RPMI8226 (cell line): ENCODE results near the gene MT1E.
"Not testable (repeated sequence)": the region's sequence is repeated elsewhere in the genome, so short reads cannot be mapped to it uniquely, and the experiment has no call there.

Source experiments
- DNase-seq: peaks from one replicate; pipeline ENCODE4 v3.0.0-alpha.2; 2015

Gene MT1E

DNA sequence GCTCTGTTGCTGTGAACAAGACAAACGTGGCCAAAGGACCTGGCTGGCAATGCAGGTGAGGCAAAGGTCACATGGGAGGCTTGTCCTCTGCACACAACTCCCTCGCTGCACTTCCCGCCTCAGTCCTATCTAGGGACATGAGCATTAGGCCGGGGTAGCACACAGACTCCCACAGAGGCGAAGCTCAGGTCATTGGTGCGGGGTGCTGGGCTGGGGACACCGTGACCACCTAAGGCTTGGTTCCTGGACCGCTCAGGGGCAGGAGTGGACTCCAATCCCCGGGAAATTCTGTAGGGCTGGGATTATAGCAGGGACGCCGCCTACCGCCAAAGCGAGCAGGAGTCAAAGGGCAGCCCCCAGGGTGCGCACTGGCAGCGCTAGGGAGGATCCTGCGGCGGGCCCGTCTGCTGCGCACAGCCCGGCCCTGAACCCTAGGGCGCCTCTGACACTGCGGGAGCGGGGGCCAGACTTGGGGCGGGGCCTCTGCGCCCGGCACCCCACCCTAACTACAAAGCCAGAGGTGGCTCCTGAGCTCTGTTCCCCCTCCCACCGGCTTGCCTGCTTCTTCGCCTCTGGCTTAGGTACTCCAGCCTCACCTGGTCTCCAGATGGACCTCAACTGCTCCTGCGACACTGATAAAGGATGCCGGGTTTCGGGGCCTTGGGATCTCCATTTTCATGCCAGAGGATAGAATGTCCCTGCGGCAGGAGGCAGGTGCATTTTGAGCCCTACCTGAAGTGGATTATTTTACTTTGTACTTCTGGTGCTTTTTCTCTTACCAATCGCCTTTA lies 22.3 kb downstream of the MT1E start:
- DNase-seq: no peak

GRCh38 chr16:56649271-56649670 lies 23.7 kb downstream of the MT1E start:
- no peak for DNase-seq

DNA sequence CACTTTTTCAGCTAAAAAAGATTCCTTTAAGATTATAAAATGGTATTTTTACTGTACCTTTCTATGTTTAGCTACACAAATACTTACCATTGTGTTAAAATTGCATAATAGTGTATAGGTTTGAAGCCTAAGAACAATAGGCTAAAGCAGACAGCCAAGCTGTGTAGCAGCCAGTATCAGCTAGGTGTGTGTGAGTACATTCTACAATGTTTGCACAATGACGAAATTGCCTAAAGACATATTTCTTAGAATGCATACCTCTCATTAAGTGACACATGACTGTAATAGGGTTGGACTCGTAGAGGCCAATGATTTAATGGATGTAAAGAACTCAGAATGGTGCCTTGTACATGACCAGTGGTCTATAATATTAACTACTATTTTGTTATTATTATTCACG lies 24.2 kb downstream of the MT1E start:
- no peak for DNase-seq

DNA sequence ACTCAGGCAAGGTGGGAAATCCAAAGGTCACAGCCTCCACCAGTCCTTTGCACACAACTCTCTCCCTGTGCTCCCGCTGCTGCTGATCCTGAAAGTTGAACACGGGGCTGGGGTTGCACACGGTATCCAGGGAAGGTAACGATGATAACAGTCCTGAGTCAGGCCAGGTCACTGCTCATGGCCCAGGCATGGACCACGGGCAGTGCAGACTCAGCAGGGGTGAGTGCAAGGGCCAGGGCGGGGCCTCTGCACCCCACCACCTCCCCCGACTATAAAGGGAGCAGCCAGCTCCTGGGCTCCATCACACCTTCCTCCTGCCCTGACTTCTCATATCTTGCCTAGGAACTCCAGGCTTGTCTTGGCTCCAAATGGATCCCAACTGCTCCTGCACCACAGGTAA lies 26.0 kb downstream of the MT1E start, which contains the start of gene MT1B:
Gene MT1B (plus strand): TSS at position 301 of the 400 bp plus-strand sequence. CDS start 68 bp downstream, at position 369.
- DNase-seq: no peak

GRCh38 chr16:56652600-56652999 lies 27.0 kb downstream of the MT1E start:
- DNase-seq: no peak

DNA sequence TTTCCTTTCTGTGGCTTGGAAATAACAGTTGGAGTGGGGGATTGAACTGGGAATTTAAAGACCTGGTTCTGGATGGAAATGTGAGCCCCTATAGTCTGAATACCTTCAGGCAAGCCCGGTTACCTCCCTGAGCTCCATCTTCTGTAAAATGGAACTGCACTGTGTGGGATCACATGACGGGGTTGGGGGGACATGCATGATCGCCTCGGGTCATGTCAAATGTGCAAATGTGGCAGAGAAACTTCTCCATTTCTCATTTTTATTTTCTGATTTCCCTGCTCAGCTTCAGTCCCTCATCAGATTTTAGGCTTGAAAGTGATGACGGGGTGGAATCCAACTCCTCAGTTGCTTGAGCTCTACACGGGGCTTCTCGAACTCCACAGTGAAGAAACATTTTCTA lies 27.6 kb downstream of the MT1E start:
- DNase-seq: no peak

DNA sequence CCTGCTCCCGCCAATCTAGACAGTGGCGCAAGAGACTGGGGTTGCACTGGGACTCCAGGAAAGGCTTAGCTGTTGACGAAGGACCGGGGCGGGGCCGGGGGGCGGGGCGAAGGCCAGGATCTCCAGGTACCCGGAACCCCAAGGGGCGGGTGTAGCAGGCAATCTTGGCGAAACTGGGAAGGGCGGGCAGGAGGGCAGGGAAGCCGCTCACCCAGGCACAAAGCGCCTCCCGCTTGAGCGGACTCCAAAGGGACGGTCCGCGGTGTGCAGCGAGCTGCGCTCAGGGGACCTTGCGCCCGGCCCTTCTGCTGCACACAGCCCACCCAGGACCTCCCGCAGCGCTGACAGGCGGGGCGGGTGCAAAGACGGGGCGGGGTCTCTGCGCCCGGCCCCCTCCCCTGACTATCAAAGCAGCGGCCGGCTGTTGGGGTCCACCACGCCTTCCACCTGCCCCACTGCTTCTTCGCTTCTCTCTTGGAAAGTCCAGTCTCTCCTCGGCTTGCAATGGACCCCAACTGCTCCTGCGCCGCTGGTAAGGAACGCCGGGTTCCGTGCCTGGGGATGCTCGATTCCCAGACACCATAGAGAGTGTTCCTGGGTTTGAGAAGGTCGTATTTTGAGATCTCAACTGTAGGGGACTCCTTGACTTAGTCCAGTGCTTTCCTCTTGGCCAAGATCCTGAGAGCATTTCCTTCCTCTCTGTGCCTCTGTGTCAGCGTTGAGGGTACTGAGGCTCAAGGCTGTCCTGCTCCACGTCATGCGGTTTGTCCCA lies 32.2 kb downstream of the MT1E start, which contains the start of gene MT1F:
Gene MT1F (plus strand): TSS at position 405 of the 772 bp plus-strand sequence. CDS start 100 bp downstream, at position 505.
- peak; percentile 75 for DNase-seq

- peak; percentile 68 for DNase-seq
Measured at GRCh38 chr16:56658327-56658875, 32.8 kb downstream of the MT1E start.

- no peak for DNase-seq
Measured at GRCh38 chr16:56662357-56663354, 37.1 kb downstream of the MT1E start.

- DNase-seq: no peak
Measured at GRCh38 chr16:56664506-56664905, 38.9 kb downstream of the MT1E start.

GRCh38 chr16:56665286-56666261 lies 40.0 kb downstream of the MT1E start:
- not testable (repeated sequence) for DNase-seq

- DNase-seq: peak; percentile 91
Measured at GRCh38 chr16:56667581-56668571, 42.3 kb downstream of the MT1E start, which contains the start of gene MT1G. TSS of gene MT1G (minus strand) at chr16:56668065. CDS start at chr16:56667993, 72 bp downstream.

- peak; percentile 41 for DNase-seq
Measured at GRCh38 chr16:56669005-56669839, 43.6 kb downstream of the MT1E start, which contains the start of gene MT1H. TSS of gene MT1H (plus strand) at chr16:56669814. CDS start at chr16:56669885, 71 bp downstream.

GRCh38 chr16:56669840-56670619 lies 44.4 kb downstream of the MT1E start:
- DNase-seq: no peak

GRCh38 chr16:56670620-56670934 lies 45.0 kb downstream of the MT1E start:
- DNase-seq: no peak

DNA sequence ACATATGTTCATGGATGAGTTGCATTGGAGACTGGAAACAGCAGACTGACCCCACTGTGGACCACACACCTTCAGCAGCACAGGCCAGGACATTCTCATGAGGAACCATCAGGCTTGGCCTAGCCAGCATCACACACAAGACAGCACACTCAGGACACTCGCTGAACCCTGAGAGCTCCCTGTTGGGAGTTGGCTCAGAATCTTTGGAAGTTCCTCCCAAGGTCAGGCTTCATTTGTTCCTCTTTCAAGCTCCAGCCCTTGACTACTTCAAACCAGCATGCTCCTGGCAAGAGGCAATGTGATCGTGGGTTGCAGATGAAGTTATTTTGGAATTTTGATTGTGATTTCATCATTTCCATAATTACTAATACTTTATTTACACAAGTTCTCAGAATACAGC lies 46.1 kb downstream of the MT1E start:
- not testable (repeated sequence) for DNase-seq

DNA sequence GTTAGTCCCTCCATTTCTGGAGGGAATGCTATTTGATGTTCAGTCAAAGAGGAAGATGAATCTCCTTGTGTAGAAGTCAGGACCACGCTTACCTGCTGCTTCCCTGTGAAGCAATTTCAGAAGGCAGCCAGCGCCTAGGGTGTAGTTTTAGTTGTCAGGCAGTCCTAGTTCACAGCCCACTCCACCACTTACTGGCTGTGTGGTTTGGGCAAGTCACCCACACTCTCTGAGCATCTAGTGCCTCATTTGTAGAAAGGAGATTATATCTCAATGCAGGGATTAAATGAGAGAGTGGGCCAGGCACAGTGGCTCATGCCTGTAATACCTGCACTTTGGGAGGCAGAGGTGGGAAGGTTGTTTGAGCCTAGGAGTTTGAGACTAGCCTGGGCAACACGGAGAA lies 46.6 kb downstream of the MT1E start:
- not testable (repeated sequence) for DNase-seq
